ENCODE data around the gene GXYLT2.

GRCh38 chr3:72959336-72959735, 71.5 kb downstream of the GXYLT2 start:
- no peak for TF ChIP-seq POLR2AphosphoS5 (IDR thresholded peaks at IDR 0.05)
- no peak for TF ChIP-seq CTCF (IDR thresholded peaks at IDR 0.05)
- TF ChIP-seq POLR2A (IDR thresholded peaks at IDR 0.05), result no peak

All from prostate gland (tissue), 2 donors.